HL-60 (cell line): Measurements from ENCODE around the gene CLTB.

Source experiments
- DNase-seq, 2 experiments: peaks; one replicate each; pipeline ENCODE4 v3.0.0-alpha.2; 2010 to 2020; ENCODE audit warnings: low read depth in 1 of 2, low spot score in 1 of 2
- H3K27ac ChIP-seq: fragments of 250-450 bp; sonication (Bioruptor Pico); replicated peaks from 2 replicates; pipeline ENCODE4 v1.5.1; 2020; ENCODE audit warnings: mild to moderate bottlenecking, moderate library complexity
- H3K27me3 ChIP-seq: fragments of 250-450 bp; sonication (Bioruptor Pico); 2 replicates; pipeline ENCODE4 v1.5.1; 2021; ENCODE audit warnings: mild to moderate bottlenecking, moderate library complexity; ENCODE audit not compliant: insufficient read depth, poor library complexity, severe bottlenecking
- H3K4me3 ChIP-seq: replicated peaks from 2 replicates; pipeline ENCODE4 v1.5.1; 2011; ENCODE audit warnings: mild to moderate bottlenecking, control low read depth, low read length; ENCODE audit not compliant: insufficient read depth
- GABPA ChIP-seq: IDR thresholded peaks from 2 replicates; pipeline ENCODE4 v1.6.1; 2012; ENCODE audit warnings: low read depth
- POLR2AphosphoS5 ChIP-seq: IDR thresholded peaks from 2 replicates; pipeline ENCODE4 v1.6.1; 2012; ENCODE audit warnings: low read depth
- SPI1 ChIP-seq: IDR thresholded peaks from 2 replicates; pipeline ENCODE4 v1.6.1; 2012; ENCODE audit warnings: low read depth, mild to moderate bottlenecking, borderline replicate concordance
- TF ChIP-seq, protein P1 (sequence below): IDR thresholded peaks from one replicate; pipeline ENCODE4 v1.5.1; 2011; ENCODE audit warnings: low read length, control low read depth, inconsistent platforms; ENCODE audit not compliant: insufficient read depth
- TF ChIP-seq, protein P2 (sequence below): IDR thresholded peaks from 2 replicates; pipeline ENCODE4 v1.6.1; 2012; ENCODE audit warnings: low read depth; ENCODE audit not compliant: insufficient replicate concordance

The CLTB gene

DNA sequence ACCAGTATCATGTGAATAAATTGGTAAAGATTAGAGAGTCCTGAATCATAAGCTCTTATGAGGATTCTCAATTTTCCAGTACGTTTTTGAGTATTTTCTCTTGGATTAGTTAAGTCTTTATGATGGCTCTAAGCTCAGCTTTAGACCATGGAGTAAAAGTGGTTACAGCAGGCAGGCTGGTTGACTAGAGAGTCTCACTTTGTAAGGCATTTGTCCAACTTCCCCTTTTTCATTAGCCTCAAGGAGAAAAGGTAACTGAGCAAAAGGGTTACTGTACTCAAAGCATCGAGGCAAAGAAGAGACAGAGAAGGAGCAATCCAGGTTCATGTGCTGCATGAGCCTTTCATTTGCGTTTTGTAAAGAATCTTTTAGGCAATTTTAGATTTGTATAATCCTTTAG is 36.5 kb downstream of the CLTB start:
- H3K27ac ChIP-seq = no peak overlapping the region
- no peaks in the 10 kb centered on the region for H3K27me3 ChIP-seq
- peak in 1 of 2 experiments; percentile 17 for DNase-seq
- TF ChIP-seq POLR2AphosphoS5 (no peak), SPI1 (peak; percentile 74; the same call in 1 of the 2 replicates)
- H3K4me3 ChIP-seq = no peak overlapping the region

DNA sequence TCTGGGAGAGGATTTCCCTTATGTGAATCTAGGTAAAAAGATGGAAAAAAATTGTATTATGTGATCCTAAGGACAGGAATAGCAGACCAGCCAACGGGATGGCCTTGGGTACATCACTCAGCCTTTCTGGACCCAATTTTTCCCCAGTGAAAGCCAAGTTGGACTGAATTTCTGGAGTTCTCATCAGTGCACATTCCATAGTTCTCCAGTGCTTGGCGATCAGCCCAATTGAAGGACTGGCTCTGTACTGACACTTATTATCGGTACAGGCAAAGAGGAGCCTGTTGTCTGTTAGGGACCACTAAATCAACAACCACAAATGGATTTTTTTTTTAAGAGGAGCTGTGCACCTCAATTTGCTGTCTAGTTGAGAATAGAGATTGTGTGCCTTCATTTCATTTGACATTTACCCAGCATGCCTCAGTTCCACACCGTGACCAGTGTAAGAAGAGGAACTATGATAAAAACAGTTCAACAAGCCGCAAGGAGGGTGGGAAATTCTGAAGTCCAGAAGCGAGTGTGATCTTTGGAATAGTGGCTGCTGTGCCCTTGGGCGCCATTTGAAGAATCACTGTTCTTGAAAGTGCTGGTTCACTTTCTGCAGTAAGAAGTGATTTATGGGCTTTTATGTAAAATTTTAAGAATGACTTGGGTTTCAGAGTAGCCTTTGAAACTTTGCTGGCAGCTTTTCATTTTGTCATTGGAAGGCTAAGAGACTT is 43.1 kb downstream of the CLTB start:
- Histone ChIP-seq H3K27ac (no peak overlapping the region), H3K4me3 (no peak overlapping the region), H3K27me3 (no peaks in the 10 kb centered on the region)
- TF ChIP-seq, protein P1, sequence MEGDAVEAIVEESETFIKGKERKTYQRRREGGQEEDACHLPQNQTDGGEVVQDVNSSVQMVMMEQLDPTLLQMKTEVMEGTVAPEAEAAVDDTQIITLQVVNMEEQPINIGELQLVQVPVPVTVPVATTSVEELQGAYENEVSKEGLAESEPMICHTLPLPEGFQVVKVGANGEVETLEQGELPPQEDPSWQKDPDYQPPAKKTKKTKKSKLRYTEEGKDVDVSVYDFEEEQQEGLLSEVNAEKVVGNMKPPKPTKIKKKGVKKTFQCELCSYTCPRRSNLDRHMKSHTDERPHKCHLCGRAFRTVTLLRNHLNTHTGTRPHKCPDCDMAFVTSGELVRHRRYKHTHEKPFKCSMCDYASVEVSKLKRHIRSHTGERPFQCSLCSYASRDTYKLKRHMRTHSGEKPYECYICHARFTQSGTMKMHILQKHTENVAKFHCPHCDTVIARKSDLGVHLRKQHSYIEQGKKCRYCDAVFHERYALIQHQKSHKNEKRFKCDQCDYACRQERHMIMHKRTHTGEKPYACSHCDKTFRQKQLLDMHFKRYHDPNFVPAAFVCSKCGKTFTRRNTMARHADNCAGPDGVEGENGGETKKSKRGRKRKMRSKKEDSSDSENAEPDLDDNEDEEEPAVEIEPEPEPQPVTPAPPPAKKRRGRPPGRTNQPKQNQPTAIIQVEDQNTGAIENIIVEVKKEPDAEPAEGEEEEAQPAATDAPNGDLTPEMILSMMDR = no peak
- TF ChIP-seq SPI1 (no peak), GABPA (no peak), POLR2AphosphoS5 (no peak)
- TF ChIP-seq, protein P2, sequence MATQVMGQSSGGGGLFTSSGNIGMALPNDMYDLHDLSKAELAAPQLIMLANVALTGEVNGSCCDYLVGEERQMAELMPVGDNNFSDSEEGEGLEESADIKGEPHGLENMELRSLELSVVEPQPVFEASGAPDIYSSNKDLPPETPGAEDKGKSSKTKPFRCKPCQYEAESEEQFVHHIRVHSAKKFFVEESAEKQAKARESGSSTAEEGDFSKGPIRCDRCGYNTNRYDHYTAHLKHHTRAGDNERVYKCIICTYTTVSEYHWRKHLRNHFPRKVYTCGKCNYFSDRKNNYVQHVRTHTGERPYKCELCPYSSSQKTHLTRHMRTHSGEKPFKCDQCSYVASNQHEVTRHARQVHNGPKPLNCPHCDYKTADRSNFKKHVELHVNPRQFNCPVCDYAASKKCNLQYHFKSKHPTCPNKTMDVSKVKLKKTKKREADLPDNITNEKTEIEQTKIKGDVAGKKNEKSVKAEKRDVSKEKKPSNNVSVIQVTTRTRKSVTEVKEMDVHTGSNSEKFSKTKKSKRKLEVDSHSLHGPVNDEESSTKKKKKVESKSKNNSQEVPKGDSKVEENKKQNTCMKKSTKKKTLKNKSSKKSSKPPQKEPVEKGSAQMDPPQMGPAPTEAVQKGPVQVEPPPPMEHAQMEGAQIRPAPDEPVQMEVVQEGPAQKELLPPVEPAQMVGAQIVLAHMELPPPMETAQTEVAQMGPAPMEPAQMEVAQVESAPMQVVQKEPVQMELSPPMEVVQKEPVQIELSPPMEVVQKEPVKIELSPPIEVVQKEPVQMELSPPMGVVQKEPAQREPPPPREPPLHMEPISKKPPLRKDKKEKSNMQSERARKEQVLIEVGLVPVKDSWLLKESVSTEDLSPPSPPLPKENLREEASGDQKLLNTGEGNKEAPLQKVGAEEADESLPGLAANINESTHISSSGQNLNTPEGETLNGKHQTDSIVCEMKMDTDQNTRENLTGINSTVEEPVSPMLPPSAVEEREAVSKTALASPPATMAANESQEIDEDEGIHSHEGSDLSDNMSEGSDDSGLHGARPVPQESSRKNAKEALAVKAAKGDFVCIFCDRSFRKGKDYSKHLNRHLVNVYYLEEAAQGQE = no peak
- peak in 1 of 2 experiments; percentile 36 for DNase-seq

DNA sequence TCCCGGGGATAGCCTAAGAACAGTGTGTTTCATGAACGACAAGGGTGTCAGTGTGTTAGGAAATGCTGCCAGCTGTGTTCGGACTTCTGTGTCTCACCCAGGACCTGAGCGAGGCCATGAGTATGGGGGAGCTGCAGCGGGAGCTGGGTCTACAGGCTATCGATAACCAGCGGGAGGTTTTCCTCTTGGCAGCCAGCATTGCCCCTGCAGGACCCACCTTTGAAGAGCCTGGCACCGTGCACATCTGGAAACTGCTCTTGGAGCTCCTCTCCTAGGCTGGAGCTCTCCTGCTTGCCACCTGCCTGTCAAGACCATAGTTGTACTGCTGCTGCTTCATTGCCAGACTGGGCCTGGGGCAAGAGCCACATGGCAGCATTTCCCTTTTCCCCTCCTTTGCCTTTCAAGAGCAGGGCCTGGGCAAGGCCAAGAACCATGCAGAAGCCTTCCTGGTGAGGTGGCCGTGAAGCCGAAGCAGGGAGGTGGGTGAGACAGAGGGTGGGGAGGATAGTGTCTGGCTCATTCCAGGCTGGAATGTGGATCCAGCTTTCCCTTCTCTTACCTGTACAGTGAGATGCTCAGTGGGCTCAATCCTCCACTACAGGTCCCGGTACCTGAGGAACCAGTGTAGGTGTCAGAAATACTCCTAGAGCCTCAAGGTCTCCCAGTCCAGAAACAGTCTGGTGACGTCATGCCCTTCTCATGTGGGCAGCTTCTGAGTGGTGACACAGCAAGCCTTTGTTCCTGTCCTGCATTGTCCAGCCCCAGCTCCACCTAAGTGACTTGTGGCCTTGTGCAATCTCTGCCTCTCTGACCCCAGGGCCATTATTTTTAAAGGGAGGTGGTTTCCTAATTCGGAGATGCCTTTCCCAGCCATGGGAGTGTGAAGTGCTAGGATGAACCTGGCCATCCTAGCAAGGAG is 44.5 kb downstream of the CLTB start:
- H3K27me3 ChIP-seq = no peaks in the 10 kb centered on the region
- no peak for DNase-seq
- no peak overlapping the region for H3K4me3 ChIP-seq
- TF ChIP-seq GABPA (no peak), SPI1 (no peak), POLR2AphosphoS5 (no peak)
- TF ChIP-seq, protein P1 = no peak
- TF ChIP-seq, protein P2 = no peak
- no peak overlapping the region for H3K27ac ChIP-seq
